Measurements from ENCODE around the gene GRAMD4. TPM values are rescaled to one million over a fixed set of nuclear protein-coding genes. Genes with fewer than 3 reads are reported as not detected.

Gene GRAMD4
- total RNA-seq, 4 donors from 2014 or later: 146 to 981 (median 258) TPM

DNA sequence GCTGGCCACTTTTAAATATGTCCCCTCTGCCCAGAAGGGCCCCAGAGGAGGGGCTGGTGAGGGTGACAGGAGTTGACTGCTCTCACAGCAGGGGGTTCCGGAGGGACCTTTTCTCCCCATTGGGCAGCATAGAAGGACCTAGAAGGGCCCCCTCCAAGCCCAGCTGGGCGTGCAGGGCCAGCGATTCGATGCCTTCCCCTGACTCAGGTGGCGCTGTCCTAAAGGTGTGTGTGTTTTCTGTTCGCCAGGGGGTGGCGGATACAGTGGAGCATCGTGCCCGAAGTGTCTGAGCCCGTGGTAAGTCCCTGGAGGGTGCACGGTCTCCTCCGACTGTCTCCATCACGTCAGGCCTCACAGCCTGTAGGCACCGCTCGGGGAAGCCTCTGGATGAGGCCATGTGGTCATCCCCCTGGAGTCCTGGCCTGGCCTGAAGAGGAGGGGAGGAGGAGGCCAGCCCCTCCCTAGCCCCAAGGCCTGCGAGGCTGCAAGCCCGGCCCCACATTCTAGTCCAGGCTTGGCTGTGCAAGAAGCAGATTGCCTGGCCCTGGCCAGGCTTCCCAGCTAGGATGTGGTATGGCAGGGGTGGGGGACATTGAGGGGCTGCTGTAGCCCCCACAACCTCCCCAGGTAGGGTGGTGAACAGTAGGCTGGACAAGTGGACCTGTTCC lies 46.5 kb downstream of the GRAMD4 start:
- H3K9me3 ChIP-seq: no peaks in the 10 kb centered on the region
- no peak for DNase-seq
- in situ Hi-C loops (cut with MboI; ENCODE audit: low pct_ligation_motif_present in 1 of 4, low pct_unique_long_range_greater_than_20kb in 1 of 4, low sequenced_read_pairs in 3 of 4): no loop called here
- TF ChIP-seq POLR2AphosphoS5 (IDR thresholded peaks at IDR 0.05) (no peak), EP300 (IDR thresholded peaks at IDR 0.05; ENCODE audit: low read depth) (no peak), POLR2A (IDR thresholded peaks at IDR 0.05) (no peak)
- TF ChIP-seq, protein P1, sequence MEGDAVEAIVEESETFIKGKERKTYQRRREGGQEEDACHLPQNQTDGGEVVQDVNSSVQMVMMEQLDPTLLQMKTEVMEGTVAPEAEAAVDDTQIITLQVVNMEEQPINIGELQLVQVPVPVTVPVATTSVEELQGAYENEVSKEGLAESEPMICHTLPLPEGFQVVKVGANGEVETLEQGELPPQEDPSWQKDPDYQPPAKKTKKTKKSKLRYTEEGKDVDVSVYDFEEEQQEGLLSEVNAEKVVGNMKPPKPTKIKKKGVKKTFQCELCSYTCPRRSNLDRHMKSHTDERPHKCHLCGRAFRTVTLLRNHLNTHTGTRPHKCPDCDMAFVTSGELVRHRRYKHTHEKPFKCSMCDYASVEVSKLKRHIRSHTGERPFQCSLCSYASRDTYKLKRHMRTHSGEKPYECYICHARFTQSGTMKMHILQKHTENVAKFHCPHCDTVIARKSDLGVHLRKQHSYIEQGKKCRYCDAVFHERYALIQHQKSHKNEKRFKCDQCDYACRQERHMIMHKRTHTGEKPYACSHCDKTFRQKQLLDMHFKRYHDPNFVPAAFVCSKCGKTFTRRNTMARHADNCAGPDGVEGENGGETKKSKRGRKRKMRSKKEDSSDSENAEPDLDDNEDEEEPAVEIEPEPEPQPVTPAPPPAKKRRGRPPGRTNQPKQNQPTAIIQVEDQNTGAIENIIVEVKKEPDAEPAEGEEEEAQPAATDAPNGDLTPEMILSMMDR (IDR thresholded peaks at IDR 0.05): no peak
- no peaks in the 10 kb centered on the region for H3K27me3 ChIP-seq
- H3K4me3 ChIP-seq: no peak overlapping the region
- intact Hi-C loops (cut with DNase I; ENCODE audit: low total_unique reads): no loop called here
- peaks cover 0 to 3% (median 2%) of the 10 kb centered on the region in 4 donors for H3K4me1 ChIP-seq
- peaks cover 0 to 29% (median 14%) of the 10 kb centered on the region in 4 donors for H3K36me3 ChIP-seq
- H3K27ac ChIP-seq: no peak overlapping the region
- WGBS, 2 donors (ENCODE audit: low coverage in 1 of 2): 98% methylated on average over 13 of the region's 17 CpGs; no CpG with 5 or more reads in 1 of the 2 donors

DNA sequence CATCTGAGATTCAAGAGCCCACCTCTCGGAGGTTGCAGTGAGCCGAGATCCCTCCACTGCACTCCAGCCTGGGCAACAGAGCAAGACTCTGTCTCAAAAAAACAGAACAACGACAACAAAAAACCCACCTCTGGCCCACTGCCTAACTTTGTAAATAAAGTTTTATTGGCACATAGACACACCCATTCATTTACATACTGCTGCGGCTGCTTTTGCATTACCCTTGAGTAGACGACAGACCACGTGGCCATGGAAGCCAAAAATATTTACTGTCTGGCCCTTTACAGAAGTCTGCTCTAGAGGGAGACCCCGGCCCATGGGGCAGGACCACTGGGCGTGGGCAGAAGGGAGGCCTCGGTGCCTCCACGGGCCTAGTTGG lies 47.0 kb downstream of the GRAMD4 start:
- no peak for DNase-seq
- intact Hi-C loops (cut with DNase I; ENCODE audit: low total_unique reads): no loop called here
- Histone ChIP-seq H3K4me3 (no peak overlapping the region), H3K4me1 (peaks cover 0 to 8% (median 7%) of the 10 kb centered on the region in 4 donors), H3K27me3 (no peaks in the 10 kb centered on the region), H3K27ac (no peak overlapping the region), H3K9me3 (no peaks in the 10 kb centered on the region), H3K36me3 (peaks cover 0 to 29% (median 14%) of the 10 kb centered on the region in 4 donors)
- 90% methylated on average over 10 of the region's 10 CpGs; no CpG with 5 or more reads in 1 of the 2 donors for WGBS, 2 donors (ENCODE audit: low coverage in 1 of 2)
- TF ChIP-seq POLR2AphosphoS5 (IDR thresholded peaks at IDR 0.05) (no peak), EP300 (IDR thresholded peaks at IDR 0.05; ENCODE audit: low read depth) (no peak), POLR2A (IDR thresholded peaks at IDR 0.05) (no peak)
- TF ChIP-seq, protein P1 (IDR thresholded peaks at IDR 0.05): no peak
- in situ Hi-C loops (cut with MboI; ENCODE audit: low pct_ligation_motif_present in 1 of 4, low pct_unique_long_range_greater_than_20kb in 1 of 4, low sequenced_read_pairs in 3 of 4): no loop called here

DNA sequence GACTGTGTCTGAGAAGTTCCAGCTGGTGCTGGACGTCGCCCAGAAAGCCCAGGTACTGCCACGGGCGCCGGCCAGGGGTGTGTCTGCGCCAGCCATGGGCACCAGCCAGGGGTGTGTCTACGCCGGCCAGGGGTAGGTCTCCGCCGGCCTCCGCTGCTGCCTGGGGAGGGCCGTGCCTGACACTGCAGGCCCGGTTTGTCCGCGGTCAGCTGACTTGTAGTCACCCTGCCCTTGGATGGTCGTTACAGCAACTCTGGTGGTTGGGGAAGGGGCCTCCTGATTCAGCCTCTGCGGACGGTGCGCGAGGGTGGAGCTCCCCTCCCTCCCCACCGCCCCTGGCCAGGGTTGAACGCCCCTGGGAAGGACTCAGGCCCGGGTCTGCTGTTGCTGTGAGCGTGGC lies 47.9 kb downstream of the GRAMD4 start:
- H3K4me3 ChIP-seq: no peak overlapping the region
- in situ Hi-C loops (cut with MboI; ENCODE audit: low pct_ligation_motif_present in 1 of 4, low pct_unique_long_range_greater_than_20kb in 1 of 4, low sequenced_read_pairs in 3 of 4) (no loop called here), intact Hi-C loops (cut with DNase I; ENCODE audit: low total_unique reads) (no loop called here)
- H3K27me3 ChIP-seq: no peaks in the 10 kb centered on the region
- 86% methylated on average over 18 of the region's 24 CpGs; no CpG with 5 or more reads in 1 of the 2 donors for WGBS, 2 donors (ENCODE audit: low coverage in 1 of 2)
- no peak for DNase-seq
- no peaks in the 10 kb centered on the region for H3K9me3 ChIP-seq
- no peak for TF ChIP-seq EP300 (IDR thresholded peaks at IDR 0.05; ENCODE audit: low read depth)
- no peak for TF ChIP-seq POLR2AphosphoS5 (IDR thresholded peaks at IDR 0.05)
- TF ChIP-seq POLR2A (IDR thresholded peaks at IDR 0.05): no peak
- TF ChIP-seq, protein P1 (IDR thresholded peaks at IDR 0.05): no peak
- H3K27ac ChIP-seq: no peak overlapping the region
- H3K4me1 ChIP-seq: peaks cover 0 to 15% (median 13%) of the 10 kb centered on the region in 4 donors
- peaks cover 0 to 29% (median 13%) of the 10 kb centered on the region in 4 donors for H3K36me3 ChIP-seq

DNA sequence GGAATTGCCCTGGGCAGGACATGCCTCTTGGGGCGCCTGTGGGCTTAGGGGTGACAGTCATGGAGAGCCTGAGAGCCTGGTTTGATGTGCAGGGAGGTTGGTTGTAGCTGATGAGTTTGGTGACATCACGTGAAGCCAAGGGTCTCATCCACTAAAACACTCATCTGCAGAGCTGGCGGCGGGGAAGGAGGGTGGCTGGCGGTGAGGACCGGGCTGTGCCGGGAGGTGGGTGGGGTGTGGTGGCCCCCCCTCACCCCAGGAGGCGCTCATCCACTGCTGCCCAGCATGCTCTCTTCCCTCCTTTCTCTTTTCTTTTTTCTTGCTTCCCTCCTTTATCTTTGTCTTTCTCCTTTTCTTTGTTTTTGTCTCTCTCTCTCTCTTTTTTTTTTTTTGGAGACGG lies 49.0 kb downstream of the GRAMD4 start:
- WGBS, 2 donors (ENCODE audit: low coverage in 1 of 2): 96% methylated on average over 9 of the region's 9 CpGs; no CpG with 5 or more reads in 1 of the 2 donors
- TF ChIP-seq POLR2AphosphoS5 (IDR thresholded peaks at IDR 0.05): no peak
- TF ChIP-seq POLR2A (IDR thresholded peaks at IDR 0.05): no peak
- no peak for TF ChIP-seq EP300 (IDR thresholded peaks at IDR 0.05; ENCODE audit: low read depth)
- TF ChIP-seq, protein P1 (IDR thresholded peaks at IDR 0.05): no peak
- Histone ChIP-seq H3K4me3 (no peak overlapping the region), H3K36me3 (peaks cover 0 to 31% (median 14%) of the 10 kb centered on the region in 4 donors), H3K9me3 (no peaks in the 10 kb centered on the region), H3K4me1 (peaks cover 0 to 15% (median 13%) of the 10 kb centered on the region in 4 donors), H3K27ac (no peak overlapping the region), H3K27me3 (no peaks in the 10 kb centered on the region)
- in situ Hi-C loops (cut with MboI; ENCODE audit: low pct_ligation_motif_present in 1 of 4, low pct_unique_long_range_greater_than_20kb in 1 of 4, low sequenced_read_pairs in 3 of 4): no loop called here
- DNase-seq: no peak
- intact Hi-C loops (cut with DNase I; ENCODE audit: low total_unique reads): no loop called here

Measured in transverse colon (tissue), 4 donors.